B cell (primary cell): ENCODE data around the gene MUC22.
"Not testable (repeated sequence)": the region's sequence is repeated elsewhere in the genome, so short reads cannot be mapped to it uniquely, and the experiment has no call there.

ENCODE experiments used
- EZH2 ChIP-seq: IDR thresholded peaks from 2 replicates; pipeline ENCODE4 v1.6.1; 2012; ENCODE audit warnings: borderline replicate concordance, low read depth, mild to moderate bottlenecking, moderate library complexity, low read length; ENCODE audit not compliant: insufficient read depth, poor library complexity, severe bottlenecking
- TF ChIP-seq, protein P1 (sequence below): fragments of 200-600 bp; IDR thresholded peaks from one replicate; pipeline ENCODE4 v1.8.0; 2022; ENCODE audit warnings: antibody characterized with exemption, mild to moderate bottlenecking

DNA sequence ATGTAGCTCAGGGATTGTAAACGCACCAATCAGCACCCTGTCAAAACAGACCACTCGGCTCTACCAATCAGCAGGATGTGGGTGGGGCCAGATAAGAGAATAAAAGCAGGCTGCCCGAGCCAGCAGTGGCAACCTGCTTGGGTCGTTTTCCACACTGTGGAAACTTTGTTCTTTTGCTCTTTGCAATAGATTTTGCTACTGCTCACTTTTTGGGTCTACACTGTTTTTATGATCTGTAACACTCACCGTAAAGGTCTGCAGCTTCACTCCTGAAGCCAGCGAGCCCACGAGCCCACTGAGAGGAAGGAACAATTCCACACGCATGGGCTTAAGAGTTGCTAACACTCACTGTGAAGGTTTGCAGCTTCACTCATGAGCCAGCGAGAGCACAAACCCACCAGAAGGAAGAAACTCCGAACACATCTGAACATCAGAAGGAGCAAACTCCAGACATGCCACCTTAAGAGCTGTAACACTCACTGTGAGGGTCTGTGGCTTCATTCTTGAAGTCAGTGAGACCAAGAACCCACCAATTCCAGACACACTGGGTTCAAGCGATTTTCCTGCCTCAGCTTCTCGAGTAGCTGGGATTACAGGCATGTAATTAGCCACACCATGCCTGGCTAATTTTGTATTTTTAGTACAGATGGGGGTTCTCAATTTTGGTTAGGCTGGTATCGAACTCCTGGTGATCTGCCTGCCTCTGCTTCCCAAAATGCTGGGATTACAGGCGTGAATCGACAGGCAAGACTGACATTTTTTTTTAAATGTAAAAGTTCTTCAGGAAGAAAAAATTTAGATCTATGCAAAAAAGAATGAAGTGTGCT is 11.6 kb downstream of the MUC22 start:
- TF ChIP-seq, protein P1, sequence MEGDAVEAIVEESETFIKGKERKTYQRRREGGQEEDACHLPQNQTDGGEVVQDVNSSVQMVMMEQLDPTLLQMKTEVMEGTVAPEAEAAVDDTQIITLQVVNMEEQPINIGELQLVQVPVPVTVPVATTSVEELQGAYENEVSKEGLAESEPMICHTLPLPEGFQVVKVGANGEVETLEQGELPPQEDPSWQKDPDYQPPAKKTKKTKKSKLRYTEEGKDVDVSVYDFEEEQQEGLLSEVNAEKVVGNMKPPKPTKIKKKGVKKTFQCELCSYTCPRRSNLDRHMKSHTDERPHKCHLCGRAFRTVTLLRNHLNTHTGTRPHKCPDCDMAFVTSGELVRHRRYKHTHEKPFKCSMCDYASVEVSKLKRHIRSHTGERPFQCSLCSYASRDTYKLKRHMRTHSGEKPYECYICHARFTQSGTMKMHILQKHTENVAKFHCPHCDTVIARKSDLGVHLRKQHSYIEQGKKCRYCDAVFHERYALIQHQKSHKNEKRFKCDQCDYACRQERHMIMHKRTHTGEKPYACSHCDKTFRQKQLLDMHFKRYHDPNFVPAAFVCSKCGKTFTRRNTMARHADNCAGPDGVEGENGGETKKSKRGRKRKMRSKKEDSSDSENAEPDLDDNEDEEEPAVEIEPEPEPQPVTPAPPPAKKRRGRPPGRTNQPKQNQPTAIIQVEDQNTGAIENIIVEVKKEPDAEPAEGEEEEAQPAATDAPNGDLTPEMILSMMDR, result not testable (repeated sequence)
- not testable (repeated sequence) for TF ChIP-seq EZH2
